B cell (primary cell): ENCODE results near the gene CFHR3.
"Not testable (repeated sequence)": the region's sequence is repeated elsewhere in the genome, so short reads cannot be mapped to it uniquely, and the experiment has no call there.

Source experiments
- CTCF ChIP-seq: fragments of 200-600 bp; IDR thresholded peaks from one replicate; pipeline ENCODE4 v1.8.0; 2022; ENCODE audit warnings: antibody characterized with exemption, mild to moderate bottlenecking
- EZH2 ChIP-seq: IDR thresholded peaks from 2 replicates; pipeline ENCODE4 v1.6.1; 2012; ENCODE audit warnings: borderline replicate concordance, low read depth, mild to moderate bottlenecking, moderate library complexity, low read length; ENCODE audit not compliant: insufficient read depth, poor library complexity, severe bottlenecking

- not testable (repeated sequence) for TF ChIP-seq EZH2, CTCF
These were observed 53.2 kb downstream of the CFHR3 start for GRCh38 chr1:196827860-196828259.
